Activated CD8-positive, alpha-beta T cell treated with anti-CD3 and anti-CD28 coated beads, Interleukin-2, amount 10 ng/mL, durations not matched to agents 7 days and 5 days (primary cell): ENCODE data around the gene OXCT2. TPM values are rescaled to one million over a fixed set of nuclear protein-coding genes. Genes with fewer than 3 reads are reported as not detected.

Experiments
- ATAC-seq: fragments of 150-1000 bp; cut with Tn5 transposase; one replicate; pipeline ENCODE4 v1.10.0; 2021; ENCODE audit warnings: moderate library complexity
- CTCF ChIA-PET: fragments of 350-600 bp; sonication (Branson Sonifier 250); formaldehyde crosslinking; loops from one replicate; lab custom pipeline; 2021; ENCODE audit warnings: antibody characterized with exemption; lab: Charles Lee
- POLR2A ChIA-PET: fragments of 350-600 bp; sonication (Branson Sonifier 250); formaldehyde crosslinking; loops from one replicate; lab custom pipeline; 2021; ENCODE audit warnings: antibody characterized with exemption; lab: Charles Lee
- DNase-seq: peaks from one replicate; pipeline ENCODE4 v3.0.0-alpha.2; 2020
- H3K27ac Mint-ChIP-seq: one replicate; pipeline ENCODE4 v1.8.0; 2021; ENCODE audit warnings: mild to moderate bottlenecking, mixed read lengths
- H3K27me3 Mint-ChIP-seq: one replicate; pipeline ENCODE4 v1.8.0; 2021; ENCODE audit warnings: low read depth, mixed read lengths
- H3K36me3 Mint-ChIP-seq: one replicate; pipeline ENCODE4 v1.8.0; 2021; ENCODE audit warnings: low read depth, mixed read lengths
- H3K4me1 Mint-ChIP-seq: one replicate; pipeline ENCODE4 v1.8.0; 2021; ENCODE audit warnings: low read depth, mixed read lengths
- H3K4me3 Mint-ChIP-seq: one replicate; pipeline ENCODE4 v1.8.0; 2021; ENCODE audit warnings: mild to moderate bottlenecking, mixed read lengths
- H3K9me3 Mint-ChIP-seq: one replicate; pipeline ENCODE4 v1.8.0; 2022; ENCODE audit warnings: mixed read lengths; ENCODE audit not compliant: insufficient read depth
- total RNA-seq, 2 experiments: library from RNA; stranded (reverse); gene quantifications; one replicate each; pipeline ENCODE4 v1.2.3, GENCODE V29; 2021

Gene OXCT2
- total RNA-seq, 2 experiments from 2014 or later, result 0.32 to 0.47 TPM

DNA sequence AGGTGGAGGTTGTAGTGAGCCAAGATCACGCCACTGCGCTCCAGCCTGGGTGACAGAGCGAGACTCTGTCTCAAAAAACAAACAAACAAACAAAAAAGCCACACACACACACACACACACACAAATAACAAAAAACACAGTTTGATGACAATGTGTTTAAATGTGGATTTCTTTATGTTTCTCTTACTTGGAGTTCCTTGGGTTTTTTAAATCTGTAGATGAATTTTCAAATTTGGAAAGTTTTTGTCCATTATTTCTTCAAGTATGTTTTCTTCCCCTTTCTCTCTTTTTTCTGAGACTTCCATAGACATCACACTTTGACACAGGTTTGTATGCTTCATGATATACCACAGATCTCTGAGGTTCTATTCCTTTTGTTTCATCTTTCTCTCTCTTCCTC lies 44.5 kb downstream of the OXCT2 start:
- no peak overlapping the region for H3K27ac Mint-ChIP-seq
- ATAC-seq (no peak), DNase-seq (no peak)
- H3K4me1 Mint-ChIP-seq, result peaks cover 9% of the 10 kb centered on the region
- H3K27me3 Mint-ChIP-seq, result peaks cover 71% of the 10 kb centered on the region
- no peaks in the 10 kb centered on the region for H3K9me3 Mint-ChIP-seq
- ChIA-PET POLR2A (interaction anchor here (2.6 kb wide), 1 partner anchor 12 kb away, joined by 9 read pairs; the partner anchor contains the start of gene PPIE), CTCF (interaction anchor here (1.8 to 2.0 kb wide), 2 partner anchors 68 to 120 kb away, joined by 4 to 10 read pairs; no protein-coding TSS in a partner anchor)
- no peaks in the 10 kb centered on the region for H3K36me3 Mint-ChIP-seq
- no peak overlapping the region for H3K4me3 Mint-ChIP-seq

- ChIA-PET POLR2A (interaction anchor here (0.6 kb wide), 1 partner anchor 16 kb away, joined by 5 read pairs; the partner anchor contains the start of gene PPIE), CTCF (interaction anchor here (2.9 to 4.0 kb wide), 2 partner anchors 13 to 116 kb away, joined by 7 to 17 read pairs; no protein-coding TSS in a partner anchor)
- DNase-seq (peak; percentile 10), ATAC-seq (no peak)
- Mint-ChIP-seq H3K36me3 (no peaks in the 10 kb centered on the region), H3K27ac (no peak overlapping the region), H3K4me3 (no peak overlapping the region), H3K27me3 (peaks cover 53% of the 10 kb centered on the region), H3K9me3 (no peaks in the 10 kb centered on the region), H3K4me1 (peaks cover 3% of the 10 kb centered on the region)
Observed at GRCh38 chr1:39722495-39722894, 48.7 kb downstream of the OXCT2 start.

GRCh38 chr1:39721664-39722063 lies 49.5 kb downstream of the OXCT2 start:
- no peaks in the 10 kb centered on the region for H3K9me3 Mint-ChIP-seq
- peak; percentile 17 for DNase-seq
- ChIA-PET CTCF (interaction anchor here (1.1 to 4.0 kb wide), 6 partner anchors 14 to 115 kb away, joined by 3 to 17 read pairs (median 6); partner anchors contain the start of gene PPIE), POLR2A (no interaction called here)
- no peak overlapping the region for H3K27ac Mint-ChIP-seq
- no peak overlapping the region for H3K4me3 Mint-ChIP-seq
- no peaks in the 10 kb centered on the region for H3K4me1 Mint-ChIP-seq
- no peaks in the 10 kb centered on the region for H3K36me3 Mint-ChIP-seq
- no peak for ATAC-seq
- peaks cover 54% of the 10 kb centered on the region for H3K27me3 Mint-ChIP-seq

GRCh38 chr1:39720094-39720999 lies 50.8 kb downstream of the OXCT2 start:
- no peak overlapping the region for H3K27ac Mint-ChIP-seq
- H3K4me1 Mint-ChIP-seq, result no peaks in the 10 kb centered on the region
- DNase-seq, result no peak
- no peaks in the 10 kb centered on the region for H3K36me3 Mint-ChIP-seq
- POLR2A ChIA-PET, result no interaction called here
- H3K9me3 Mint-ChIP-seq, result no peaks in the 10 kb centered on the region
- peak; percentile 67 for ATAC-seq
- CTCF ChIA-PET, result interaction anchor here (0.6 to 2.2 kb wide), 23 partner anchors 9 to 784 kb away, joined by 3 to 15 read pairs (median 3); partner anchors contain the start of gene PPIE
- H3K27me3 Mint-ChIP-seq, result peaks cover 53% of the 10 kb centered on the region
- H3K4me3 Mint-ChIP-seq, result no peak overlapping the region

Other genes starting within 250 kb of the OXCT2 start
- gene PABPC4, start 194.6 kb downstream of the OXCT2 start, total RNA-seq, result 100 to 1,000 TPM; 199 to 207 TPM
- not detected for gene HEYL, start 131.7 kb downstream of the OXCT2 start, total RNA-seq
- not detected for gene NT5C1A, start 99.2 kb downstream of the OXCT2 start, total RNA-seq
- under 1 TPM; 0.47 to 0.55 TPM for gene HPCAL4, start 79.9 kb downstream of the OXCT2 start, total RNA-seq
- 10 to 100 TPM; 60.9 to 64.7 TPM for gene PPIE, start 32.5 kb downstream of the OXCT2 start, total RNA-seq
- under 1 TPM; 0.08 to 0.26 TPM for gene BMP8B, start 17.5 kb upstream of the OXCT2 start, total RNA-seq
- gene TRIT1, start 112.2 kb upstream of the OXCT2 start, total RNA-seq, result 10 to 100 TPM; 18.2 to 18.8 TPM
- gene MYCL, start 130.6 kb upstream of the OXCT2 start, total RNA-seq, result not detected
- gene MFSD2A, start 183.8 kb upstream of the OXCT2 start, total RNA-seq, result 1 to 10 TPM; 4.1 TPM